Activated gamma-delta T cell (primary cell): ENCODE data around the gene PLA1A.
"Not testable (repeated sequence)": the region's sequence is repeated elsewhere in the genome, so short reads cannot be mapped to it uniquely, and the experiment has no call there.

Experiments
- DNase-seq: peaks from one replicate; lab custom pipeline; 2025; lab: John Stamatoyannopoulos, UW

The PLA1A gene

GRCh38 chr3:119579366-119580066, 18.2 kb upstream of the PLA1A start, which contains the start of gene ADPRH:
Gene ADPRH (plus strand): TSS chr3:119579492. CDS start chr3:119582170, 2,678 bp downstream.
- DNase-seq = no peak

GRCh38 chr3:119580067-119580760, 17.5 kb upstream of the PLA1A start:
- no peak for DNase-seq

GRCh38 chr3:119582178-119582577, 15.5 kb upstream of the PLA1A start:
- DNase-seq = no peak

- DNase-seq = no peak
Measured at GRCh38 chr3:119585208-119585607, 12.5 kb upstream of the PLA1A start.

- no peak for DNase-seq
Measured at GRCh38 chr3:119585856-119586570, 11.7 kb upstream of the PLA1A start.

GRCh38 chr3:119586733-119587172, 10.9 kb upstream of the PLA1A start:
- no peak for DNase-seq

- no peak for DNase-seq
Measured at GRCh38 chr3:119588112-119588511, 9.6 kb upstream of the PLA1A start.

GRCh38 chr3:119589102-119589773, 8.4 kb upstream of the PLA1A start:
- DNase-seq = no peak

GRCh38 chr3:119590706-119591105, 7.0 kb upstream of the PLA1A start:
- no peak for DNase-seq

- DNase-seq = no peak
Measured at GRCh38 chr3:119592861-119593260, 4.8 kb upstream of the PLA1A start.

- DNase-seq = no peak
Measured at GRCh38 chr3:119594066-119594465, 3.6 kb upstream of the PLA1A start.

GRCh38 chr3:119594929-119595328, 2.8 kb upstream of the PLA1A start:
- not testable (repeated sequence) for DNase-seq

GRCh38 chr3:119595639-119596334, 1.9 kb upstream of the PLA1A start:
- DNase-seq = no peak

- DNase-seq = no peak
Measured at GRCh38 chr3:119596398-119596797, 1.3 kb upstream of the PLA1A start.

- DNase-seq = no peak
Measured at GRCh38 chr3:119598410-119599098, 869 bp downstream of the PLA1A start.

- DNase-seq = no peak
Measured at GRCh38 chr3:119599558-119600174, 2.0 kb downstream of the PLA1A start.

GRCh38 chr3:119600732-119601131, 3.0 kb downstream of the PLA1A start:
- no peak for DNase-seq

GRCh38 chr3:119601154-119601553, 3.5 kb downstream of the PLA1A start:
- DNase-seq = no peak

GRCh38 chr3:119602676-119603075, 5.0 kb downstream of the PLA1A start:
- DNase-seq = no peak

- DNase-seq = no peak
Measured at GRCh38 chr3:119604878-119605277, 7.2 kb downstream of the PLA1A start.
